BJ (cell line): Measurements from ENCODE around the gene HAVCR2. TPM values are rescaled to one million over a fixed set of nuclear protein-coding genes. Genes with fewer than 3 reads are reported as not detected.

Experiments
- CTCF ChIA-PET: fragments of 350-600 bp; formaldehyde crosslinking; extraction: SDS; loops from one replicate; lab custom pipeline; 2021; ENCODE audit warnings: antibody characterized with exemption, inconsistent platforms; lab: Yijun Ruan, JAX
- POLR2A ChIA-PET: fragments of 300-600 bp; sonication (Branson Sonifier 250); formaldehyde crosslinking; extraction: SDS; loops from one replicate; lab custom pipeline; 2021; ENCODE audit warnings: antibody characterized with exemption; lab: Charles Lee
- DNase-seq: peaks from one replicate; pipeline ENCODE4 v3.0.0-alpha.2; 2011; ENCODE audit warnings: low read depth
- H3K27me3 ChIP-seq: 2 replicates; pipeline ENCODE4 v1.6.0; 2011; ENCODE audit warnings: low read length; ENCODE audit not compliant: control insufficient read depth, insufficient read depth
- H3K36me3 ChIP-seq: 2 replicates; pipeline ENCODE4 v1.5.1; 2011; ENCODE audit warnings: low read length; ENCODE audit not compliant: control insufficient read depth, insufficient read depth
- H3K4me3 ChIP-seq: 2 replicates; pipeline ENCODE4 v1.5.1; 2011; ENCODE audit warnings: low read depth, mild to moderate bottlenecking, control low read depth, low read length
- polyA plus RNA-seq: library from polyadenylated mRNA; depleted of rRNA; stranded (reverse); fragments of >200 nt; gene quantifications from 2 replicates; pipeline ENCODE4 v1.2.3, GENCODE V29; 2011
- TF ChIP-seq, protein P1 (sequence below): IDR thresholded peaks from 2 replicates; pipeline ENCODE4 v1.5.1; 2011; ENCODE audit warnings: low read depth, mild to moderate bottlenecking, control low read depth, inconsistent platforms, low read length, moderate library complexity; ENCODE audit not compliant: insufficient read depth

HAVCR2 gene
- polyA plus RNA-seq, 1 experiment: not detected

DNA sequence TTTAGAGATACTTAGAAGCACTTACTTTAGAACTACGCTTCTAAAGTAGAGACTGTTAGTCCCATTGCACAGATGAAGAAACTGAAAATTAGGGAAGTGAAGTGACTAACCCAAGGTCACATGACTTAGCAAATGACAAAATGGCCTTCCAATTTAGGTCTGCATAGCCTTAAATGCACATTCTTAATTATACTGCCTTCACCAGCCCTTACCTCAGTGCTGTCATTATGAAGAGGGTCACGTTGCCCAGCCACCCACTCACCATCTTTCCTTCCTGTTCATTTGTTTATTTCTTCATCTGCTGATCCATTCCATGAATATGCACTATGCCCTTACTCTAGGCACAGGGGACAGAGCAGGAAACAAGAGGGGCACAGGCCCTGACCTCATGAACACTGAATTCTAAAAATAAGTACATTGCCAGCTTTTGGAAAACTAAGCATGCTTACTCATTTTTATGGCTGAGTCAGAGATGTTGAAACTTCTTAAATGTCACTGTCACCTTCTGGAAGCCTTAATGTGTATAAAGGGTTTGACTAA is 8.6 kb downstream of the HAVCR2 start:
- TF ChIP-seq, protein P1, sequence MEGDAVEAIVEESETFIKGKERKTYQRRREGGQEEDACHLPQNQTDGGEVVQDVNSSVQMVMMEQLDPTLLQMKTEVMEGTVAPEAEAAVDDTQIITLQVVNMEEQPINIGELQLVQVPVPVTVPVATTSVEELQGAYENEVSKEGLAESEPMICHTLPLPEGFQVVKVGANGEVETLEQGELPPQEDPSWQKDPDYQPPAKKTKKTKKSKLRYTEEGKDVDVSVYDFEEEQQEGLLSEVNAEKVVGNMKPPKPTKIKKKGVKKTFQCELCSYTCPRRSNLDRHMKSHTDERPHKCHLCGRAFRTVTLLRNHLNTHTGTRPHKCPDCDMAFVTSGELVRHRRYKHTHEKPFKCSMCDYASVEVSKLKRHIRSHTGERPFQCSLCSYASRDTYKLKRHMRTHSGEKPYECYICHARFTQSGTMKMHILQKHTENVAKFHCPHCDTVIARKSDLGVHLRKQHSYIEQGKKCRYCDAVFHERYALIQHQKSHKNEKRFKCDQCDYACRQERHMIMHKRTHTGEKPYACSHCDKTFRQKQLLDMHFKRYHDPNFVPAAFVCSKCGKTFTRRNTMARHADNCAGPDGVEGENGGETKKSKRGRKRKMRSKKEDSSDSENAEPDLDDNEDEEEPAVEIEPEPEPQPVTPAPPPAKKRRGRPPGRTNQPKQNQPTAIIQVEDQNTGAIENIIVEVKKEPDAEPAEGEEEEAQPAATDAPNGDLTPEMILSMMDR: no peak
- ChIA-PET POLR2A (no interaction called here), CTCF (interaction anchor here (0.5 to 0.7 kb wide), 2 partner anchors 22 to 1249 kb away, joined by 3 to 4 read pairs; no protein-coding TSS in a partner anchor)
- DNase-seq: peak; percentile 35
- no peak overlapping the region for H3K4me3 ChIP-seq
- H3K36me3 ChIP-seq: no peaks in the 10 kb centered on the region
- no peaks in the 10 kb centered on the region for H3K27me3 ChIP-seq

DNA sequence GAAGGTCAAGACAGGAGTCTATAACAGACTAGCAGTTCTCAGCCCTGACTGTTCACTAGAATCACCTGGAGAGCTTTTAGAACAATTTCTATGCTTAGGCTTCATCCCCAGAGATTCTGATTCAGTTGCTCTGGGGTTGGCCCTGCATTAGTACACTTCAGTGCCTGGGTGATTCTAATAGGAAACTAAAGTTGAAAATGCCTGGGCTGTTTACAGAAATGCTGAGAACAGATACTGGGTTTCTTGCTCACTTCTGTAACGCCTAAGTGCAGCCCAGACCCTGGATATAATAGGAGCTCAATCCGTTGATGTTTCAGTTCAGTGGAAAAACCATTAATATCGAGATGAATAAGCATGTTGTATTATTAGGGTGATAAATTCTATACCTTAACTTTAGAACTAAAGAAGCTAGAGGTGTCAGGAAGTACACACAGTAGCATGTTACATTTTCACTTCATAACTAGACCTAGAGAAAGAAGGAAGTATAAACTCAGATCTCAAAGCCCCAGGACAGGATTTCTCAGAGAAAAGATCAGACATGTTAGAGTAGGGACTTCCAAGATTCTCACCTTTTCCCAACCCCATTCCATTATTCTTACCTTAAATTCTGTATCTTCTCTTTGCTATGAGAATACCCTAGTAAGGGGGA is 20.4 kb downstream of the HAVCR2 start:
- TF ChIP-seq, protein P1: no peak
- CTCF ChIA-PET: no interaction called here
- DNase-seq: no peak
- POLR2A ChIA-PET: no interaction called here
- no peaks in the 10 kb centered on the region for H3K36me3 ChIP-seq
- no peak overlapping the region for H3K4me3 ChIP-seq
- no peaks in the 10 kb centered on the region for H3K27me3 ChIP-seq

DNA sequence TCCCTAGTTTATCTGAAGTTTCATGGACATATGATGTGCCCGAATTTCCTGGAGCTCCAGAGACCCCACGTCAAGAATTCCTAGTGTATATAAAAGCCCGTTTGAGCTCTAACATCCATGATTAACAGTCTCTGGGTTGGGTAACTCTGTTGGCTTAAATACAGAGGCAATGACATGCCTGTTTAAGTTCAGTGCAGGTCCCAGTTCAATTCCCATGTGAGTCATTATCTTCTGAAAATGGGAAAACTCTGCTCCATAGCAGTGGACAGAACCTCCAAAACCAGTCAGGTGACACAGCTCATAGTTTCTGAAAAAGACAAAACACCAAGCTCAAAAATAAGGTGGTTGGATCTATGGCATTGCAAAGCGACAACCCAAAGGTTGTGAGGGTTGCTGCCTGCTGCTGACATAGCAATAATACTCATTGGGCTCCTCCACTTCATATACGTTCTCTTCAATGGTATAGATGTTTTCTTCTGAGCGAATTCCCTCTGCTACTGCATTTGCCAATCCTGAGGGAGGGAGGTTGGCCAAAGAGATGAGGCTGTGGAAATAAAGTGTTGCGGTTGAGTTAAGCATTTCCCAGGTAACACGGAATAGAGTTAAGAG is 22.0 kb downstream of the HAVCR2 start:
- TF ChIP-seq, protein P1: no peak
- Histone ChIP-seq H3K27me3 (no peaks in the 10 kb centered on the region), H3K4me3 (no peak overlapping the region), H3K36me3 (no peaks in the 10 kb centered on the region)
- POLR2A ChIA-PET: no interaction called here
- CTCF ChIA-PET: no interaction called here
- DNase-seq: no peak

DNA sequence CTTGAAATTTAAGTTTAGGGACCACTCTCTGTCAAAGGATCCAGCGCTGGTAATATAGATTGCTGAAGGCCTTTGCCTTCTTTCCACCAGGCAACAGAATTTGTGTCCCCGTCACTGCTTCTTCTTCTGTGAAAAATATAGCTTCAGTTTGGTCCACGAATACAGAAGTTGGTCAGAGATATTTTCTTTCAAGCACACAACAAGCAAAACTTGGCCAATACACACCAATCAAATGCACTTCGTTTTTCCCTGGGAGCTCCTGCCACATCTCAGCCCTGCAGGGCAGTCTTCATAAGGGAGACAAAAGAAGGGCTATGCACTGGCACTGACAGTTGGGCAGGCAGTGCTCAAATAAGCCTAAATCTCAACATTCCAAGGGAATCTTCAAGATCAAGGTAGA is 22.9 kb downstream of the HAVCR2 start:
- Histone ChIP-seq H3K27me3 (no peaks in the 10 kb centered on the region), H3K4me3 (no peak overlapping the region), H3K36me3 (no peaks in the 10 kb centered on the region)
- DNase-seq: no peak
- POLR2A ChIA-PET: no interaction called here
- TF ChIP-seq, protein P1: no peak
- CTCF ChIA-PET: no interaction called here

DNA sequence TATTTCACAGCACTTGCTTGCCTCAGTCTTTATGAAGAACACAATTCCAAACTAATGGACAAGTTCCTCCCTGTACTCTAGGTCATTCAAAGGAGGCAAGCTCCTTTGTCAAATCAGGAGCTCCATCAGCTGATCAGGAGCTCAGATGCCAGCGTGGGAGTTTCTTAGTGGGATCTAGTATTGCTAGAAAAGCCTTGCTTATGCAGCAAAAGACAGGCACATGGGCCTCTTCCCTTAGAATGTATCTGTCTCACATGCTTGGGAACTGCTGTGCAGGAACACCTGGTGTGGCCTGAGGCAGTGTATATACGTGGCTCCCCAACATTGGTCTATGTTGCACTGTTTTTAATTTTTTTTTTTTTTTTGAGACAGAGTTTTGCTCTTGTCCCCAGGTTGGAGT is 28.6 kb downstream of the HAVCR2 start:
- TF ChIP-seq, protein P1: no peak
- no peaks in the 10 kb centered on the region for H3K27me3 ChIP-seq
- POLR2A ChIA-PET: no interaction called here
- H3K4me3 ChIP-seq: no peak overlapping the region
- DNase-seq: no peak
- CTCF ChIA-PET: no interaction called here
- no peaks in the 10 kb centered on the region for H3K36me3 ChIP-seq
